ENCODE data around the gene PDE4D. TPM values are rescaled to one million over a fixed set of nuclear protein-coding genes. Genes with fewer than 3 reads are reported as not detected.

The PDE4D gene
- total and polyA plus RNA-seq, 2 of the 4 experiments (the other 2 are of a cell fraction) = 1.4 to 7.9 TPM

DNA sequence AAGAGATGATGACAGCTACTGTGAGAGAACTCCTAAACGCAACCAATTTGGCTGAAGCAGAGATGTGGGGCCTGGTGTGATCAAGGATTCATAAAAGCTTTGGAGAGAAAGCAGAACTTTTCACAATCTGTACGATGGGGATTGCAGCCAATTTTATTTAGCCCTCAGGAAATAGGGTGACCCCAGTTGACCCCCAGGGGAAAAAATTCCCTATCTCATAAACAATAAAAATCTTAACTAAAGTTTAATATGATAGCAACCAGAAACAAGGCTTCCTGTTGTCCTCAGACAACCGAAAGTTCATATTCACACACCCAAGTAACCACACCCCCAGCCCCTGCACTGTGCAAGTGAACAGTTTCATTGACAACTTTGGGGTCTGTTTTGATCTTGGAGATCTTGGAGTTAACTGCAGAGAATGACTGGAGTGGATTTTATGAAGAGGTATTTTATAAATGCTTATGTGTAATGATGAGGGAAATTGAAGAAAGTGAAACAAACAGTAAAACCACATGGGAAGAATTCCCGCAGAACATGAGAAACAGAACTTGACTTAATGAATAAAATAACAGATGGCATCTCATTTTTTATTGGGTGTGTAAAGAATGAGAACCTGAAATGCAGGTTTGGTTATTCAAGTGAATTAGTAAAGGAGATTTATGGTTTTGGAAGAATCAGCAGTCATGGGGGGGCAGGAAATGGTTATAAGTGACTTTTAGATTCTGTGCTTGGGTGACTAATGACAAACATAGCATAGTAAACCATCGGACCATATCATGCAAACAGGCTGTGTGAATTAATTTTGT lies 94.5 kb downstream of the PDE4D start:
- Histone ChIP-seq H2AK9ac (replicated peaks; ENCODE audit: low read depth, low read length, poor library complexity) (no peak overlapping the region), H3K4ac (ENCODE audit: low read depth, low read length) (no peak overlapping the region), H2BK15ac (ENCODE audit: low read depth, low read length) (no peak overlapping the region), H4K5ac (ENCODE audit: low read depth, low read length) (no peak overlapping the region), H3K56ac (ENCODE audit: extremely low read depth, insufficient read depth, low read length) (no peak overlapping the region), H4K20me1 (ENCODE audit: insufficient read depth, low read length) (no peaks in the 10 kb centered on the region), H3K4me3 (ENCODE audit: insufficient read depth, low read depth, low read length) (no peak overlapping the region), H3K36me3 (ENCODE audit: control insufficient read depth, insufficient read depth, low read length) (no peaks in the 10 kb centered on the region), H3K18ac (ENCODE audit: low read depth, low read length) (no peak overlapping the region), H3K14ac (replicated peaks; ENCODE audit: low read depth, low read length) (no peak overlapping the region), H2AK5ac (ENCODE audit: low read depth, low read length) (no peak overlapping the region), H3K9me1 (ENCODE audit: insufficient read depth, low read length) (no peaks in the 10 kb centered on the region), H3K27me3 (ENCODE audit: control insufficient read depth, insufficient read depth, low read length) (no peaks in the 10 kb centered on the region; the same call in none of the 2 replicates), H3K23ac (ENCODE audit: low read depth, low read length) (no peak overlapping the region), H2BK120ac (ENCODE audit: low read depth, low read length) (no peak overlapping the region), H2BK5ac (ENCODE audit: low read depth, low read length, poor library complexity, severe bottlenecking) (no peak overlapping the region), H3K79me1 (ENCODE audit: low read depth in 1 of 2, low read length in 2 of 2) (no peaks in the 10 kb centered on the region), H3K9me3 (ENCODE audit: control insufficient read depth, insufficient read depth, low read length) (no peaks in the 10 kb centered on the region), H2AFZ (replicated peaks; ENCODE audit: low read length, poor library complexity) (no peak overlapping the region), H3K4me1 (ENCODE audit: control insufficient read depth, insufficient read depth, low read length) (no peaks in the 10 kb centered on the region), H3K9ac (ENCODE audit: low read depth, low read length) (no peak overlapping the region), H4K91ac (ENCODE audit: insufficient read depth, low read depth, low read length) (no peak overlapping the region), H2BK20ac (ENCODE audit: low read depth, low read length) (no peak overlapping the region), H4K8ac (ENCODE audit: low read depth in 2 of 2, low read length in 2 of 2) (no peak overlapping the region), H3K4me2 (ENCODE audit: low read depth, low read length) (no peak overlapping the region), H3K27ac (ENCODE audit: insufficient read depth, low read length) (no peak overlapping the region)
- 60% methylated on average over 1 of the region's 5 CpGs; no CpG with 5 or more reads in 1 of the 2 experiments for WGBS, 2 experiments (ENCODE audit: extremely low coverage in 2 of 2, insufficient read length in 1 of 2)
- dilution Hi-C loops (cut with HindIII; ENCODE audit: low sequenced_read_pairs, unreplicated experiment) (no loop called here), in situ Hi-C loops (cut with MboI; ENCODE audit: low sequenced_read_pairs) (loop anchor here (5.0 to 25.0 kb wide), 2 partner anchors 287 to 407 kb away; no protein-coding TSS in a partner anchor), intact Hi-C loops (cut with micrococcal nuclease) (no loop called here)
- POLR2A ChIA-PET (ENCODE audit: unreplicated experiment) = no interaction called here
- TF ChIP-seq CHD1 (IDR thresholded peaks at IDR 0.05; ENCODE audit: low read depth, low read length) (no peak), MAZ (IDR thresholded peaks at IDR 0.05; ENCODE audit: borderline replicate concordance, low read depth, low read length) (no peak), RAD21 (IDR thresholded peaks at IDR 0.05; ENCODE audit: low read length) (no peak), CEBPB (IDR thresholded peaks at IDR 0.05; ENCODE audit: low read depth, low read length) (no peak)
- BruUV-seq (replicated peaks) = no TSS peak
- CTCF ChIA-PET = interaction anchor here (1.0 kb wide), 1 partner anchor 78 kb away, joined by 3 read pairs; no protein-coding TSS in a partner anchor
- no peak for DNase-seq
- ATAC-seq (ENCODE audit: low read depth) = no peak

All from IMR-90 (cell line).